ENCODE results near the gene ARL8A. TPM values are rescaled to one million over a fixed set of nuclear protein-coding genes. Genes with fewer than 3 reads are reported as not detected.
A peak's percentile ranks its signal among the peaks of the same experiment; 100 is the strongest.

ARL8A gene
- total and polyA plus RNA-seq, 10 of the 15 experiments (the other 5 are each of a cell fraction or from before 2014, with no cell fraction given), result 0.34 to 49.2 (median 15.4) TPM

DNA sequence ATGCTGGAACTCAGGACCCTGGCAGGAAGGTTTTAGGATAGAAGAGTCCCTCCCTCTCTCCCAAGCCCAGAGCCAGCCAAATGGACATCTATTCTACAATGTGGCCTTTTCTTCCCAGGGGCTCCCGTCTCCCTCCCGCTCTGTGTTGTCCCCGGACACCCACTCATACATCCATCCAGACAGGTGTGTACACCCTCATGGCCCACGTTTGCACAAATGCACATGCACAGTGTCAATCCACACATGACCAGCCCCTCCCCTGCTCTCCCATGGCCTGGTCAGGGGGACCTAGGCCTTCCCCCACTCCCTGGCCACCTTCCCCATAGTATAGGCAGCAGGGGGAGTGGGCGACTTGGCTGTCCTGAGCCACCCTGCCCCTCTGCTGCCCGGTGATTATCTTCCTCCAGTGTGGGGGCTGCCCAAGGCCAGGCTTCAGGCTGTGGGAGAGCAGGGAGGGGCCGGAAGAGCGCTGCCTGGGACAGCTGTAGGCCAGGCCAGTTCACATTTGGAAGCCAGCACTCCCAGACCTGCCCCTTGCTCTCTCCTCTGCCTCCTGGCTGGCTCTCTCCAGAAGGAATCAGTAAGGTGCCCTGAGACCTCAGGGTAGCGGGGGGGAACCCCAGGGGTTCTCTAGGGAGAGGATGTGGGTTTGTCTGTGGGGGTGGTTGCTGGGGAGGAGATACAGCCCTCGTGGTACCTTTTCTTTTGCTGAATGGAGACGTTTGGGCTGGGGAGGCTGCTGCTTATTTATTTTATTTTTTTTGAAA lies 19.9 kb upstream of the ARL8A start (continued):
- TF ChIP-seq, protein P1, sequence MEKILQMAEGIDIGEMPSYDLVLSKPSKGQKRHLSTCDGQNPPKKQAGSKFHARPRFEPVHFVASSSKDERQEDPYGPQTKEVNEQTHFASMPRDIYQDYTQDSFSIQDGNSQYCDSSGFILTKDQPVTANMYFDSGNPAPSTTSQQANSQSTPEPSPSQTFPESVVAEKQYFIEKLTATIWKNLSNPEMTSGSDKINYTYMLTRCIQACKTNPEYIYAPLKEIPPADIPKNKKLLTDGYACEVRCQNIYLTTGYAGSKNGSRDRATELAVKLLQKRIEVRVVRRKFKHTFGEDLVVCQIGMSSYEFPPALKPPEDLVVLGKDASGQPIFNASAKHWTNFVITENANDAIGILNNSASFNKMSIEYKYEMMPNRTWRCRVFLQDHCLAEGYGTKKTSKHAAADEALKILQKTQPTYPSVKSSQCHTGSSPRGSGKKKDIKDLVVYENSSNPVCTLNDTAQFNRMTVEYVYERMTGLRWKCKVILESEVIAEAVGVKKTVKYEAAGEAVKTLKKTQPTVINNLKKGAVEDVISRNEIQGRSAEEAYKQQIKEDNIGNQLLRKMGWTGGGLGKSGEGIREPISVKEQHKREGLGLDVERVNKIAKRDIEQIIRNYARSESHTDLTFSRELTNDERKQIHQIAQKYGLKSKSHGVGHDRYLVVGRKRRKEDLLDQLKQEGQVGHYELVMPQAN (conservative IDR thresholded peaks at IDR 0.05), result no peak
- peak; percentile 14; the same call in 1 of the 2 replicates for TF ChIP-seq ZNF384 (IDR thresholded peaks at IDR 0.05; ENCODE audit: borderline replicate concordance, low read depth, low read length)
- peak; percentile 83 for TF ChIP-seq CBFB (IDR thresholded peaks at IDR 0.05; ENCODE audit: low read depth)
- peak; percentile 62 for TF ChIP-seq RAD51 (IDR thresholded peaks at IDR 0.05)
- no peak for TF ChIP-seq NFIC (IDR thresholded peaks at IDR 0.05; ENCODE audit: low read depth, low read length)
- TF ChIP-seq, protein P2, sequence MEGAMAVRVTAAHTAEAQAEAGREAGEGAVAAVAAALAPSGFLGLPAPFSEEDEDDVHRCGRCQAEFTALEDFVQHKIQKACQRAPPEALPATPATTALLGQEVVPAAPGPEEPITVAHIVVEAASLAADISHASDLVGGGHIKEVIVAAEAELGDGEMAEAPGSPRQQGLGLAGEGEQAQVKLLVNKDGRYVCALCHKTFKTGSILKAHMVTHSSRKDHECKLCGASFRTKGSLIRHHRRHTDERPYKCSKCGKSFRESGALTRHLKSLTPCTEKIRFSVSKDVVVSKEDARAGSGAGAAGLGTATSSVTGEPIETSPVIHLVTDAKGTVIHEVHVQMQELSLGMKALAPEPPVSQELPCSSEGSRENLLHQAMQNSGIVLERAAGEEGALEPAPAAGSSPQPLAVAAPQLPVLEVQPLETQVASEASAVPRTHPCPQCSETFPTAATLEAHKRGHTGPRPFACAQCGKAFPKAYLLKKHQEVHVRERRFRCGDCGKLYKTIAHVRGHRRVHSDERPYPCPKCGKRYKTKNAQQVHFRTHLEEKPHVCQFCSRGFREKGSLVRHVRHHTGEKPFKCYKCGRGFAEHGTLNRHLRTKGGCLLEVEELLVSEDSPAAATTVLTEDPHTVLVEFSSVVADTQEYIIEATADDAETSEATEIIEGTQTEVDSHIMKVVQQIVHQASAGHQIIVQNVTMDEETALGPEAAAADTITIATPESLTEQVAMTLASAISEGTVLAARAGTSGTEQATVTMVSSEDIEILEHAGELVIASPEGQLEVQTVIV (IDR thresholded peaks at IDR 0.05; ENCODE audit: borderline replicate concordance, partially characterized antibody), result no peak
- peak; percentile 43 for TF ChIP-seq RELA (IDR thresholded peaks at IDR 0.05; ENCODE audit: borderline replicate concordance, partially characterized antibody)
- no peak for TF ChIP-seq NFXL1 (IDR thresholded peaks at IDR 0.05; ENCODE audit: borderline replicate concordance)
- peak; percentile 66; the same call in 1 of the 2 replicates for TF ChIP-seq NR2F1 (conservative IDR thresholded peaks at IDR 0.05)
- TF ChIP-seq NFYA (IDR thresholded peaks at IDR 0.05; ENCODE audit: borderline replicate concordance, low read depth, low read length), result no peak
- no peak for TF ChIP-seq ZNF622 (IDR thresholded peaks at IDR 0.05)
- TF ChIP-seq ZNF24 (IDR thresholded peaks at IDR 0.05), result no peak
- no peak for TF ChIP-seq TCF7 (IDR thresholded peaks at IDR 0.05; ENCODE audit: borderline replicate concordance)
- peak; percentile 99 for TF ChIP-seq MEF2B (IDR thresholded peaks at IDR 0.05; ENCODE audit: partially characterized antibody, poor library complexity, severe bottlenecking)
- TF ChIP-seq CBX3 (IDR thresholded peaks at IDR 0.05; ENCODE audit: borderline replicate concordance, low read depth), result no peak
- no peak for TF ChIP-seq SMAD1 (IDR thresholded peaks at IDR 0.05; ENCODE audit: low read depth, partially characterized antibody)
- TF ChIP-seq CEBPB (IDR thresholded peaks at IDR 0.05; ENCODE audit: borderline replicate concordance in 1 of 2, low read depth in 2 of 2, low read length in 2 of 2), result no peak
- TF ChIP-seq ZBED1 (IDR thresholded peaks at IDR 0.05; ENCODE audit: borderline replicate concordance), result no peak
- no peak for TF ChIP-seq YBX1 (IDR thresholded peaks at IDR 0.05)
- TF ChIP-seq BCL11A (IDR thresholded peaks at IDR 0.05; ENCODE audit: low read depth, low read length), result peak; percentile 73; the same call in 1 of the 2 replicates
- TF ChIP-seq PAX8 (IDR thresholded peaks at IDR 0.05), result no peak
- TF ChIP-seq ATF7 (IDR thresholded peaks at IDR 0.05; ENCODE audit: low read depth), result peak; percentile 67
- no peak for TF ChIP-seq ZNF217 (IDR thresholded peaks at IDR 0.05)
- no peak for TF ChIP-seq CBX5 (IDR thresholded peaks at IDR 0.05; ENCODE audit: low read depth)
- TF ChIP-seq KAT2A (conservative IDR thresholded peaks at IDR 0.05; ENCODE audit: control insufficient read depth, low read depth, low read length), result no peak
- TF ChIP-seq NR2C1 (IDR thresholded peaks at IDR 0.05), result no peak
- no peak for TF ChIP-seq RUNX3 (IDR thresholded peaks at IDR 0.05; ENCODE audit: low read length)
- no peak for TF ChIP-seq SMC3 (IDR thresholded peaks at IDR 0.05; ENCODE audit: borderline replicate concordance, low read length)
- no peak for TF ChIP-seq RAD21 (IDR thresholded peaks at IDR 0.05; ENCODE audit: insufficient read depth, low read depth, low read length)
- 0 out of 2 replicates have a peak, but pooled peaks have one; percentile 8 for TF ChIP-seq TCF3 (IDR thresholded peaks at IDR 0.05; ENCODE audit: borderline replicate concordance, insufficient read depth, low read depth, low read length)

All from GM12878 (cell line).